Tibial nerve (tissue), 4 donors: ENCODE data around the gene CD79A. TPM values are rescaled to one million over a fixed set of nuclear protein-coding genes. Genes with fewer than 3 reads are reported as not detected.
A peak's percentile ranks its signal among the peaks of the same experiment; 100 is the strongest.

Experiments used
- DNase-seq, 2 donors: peaks; one replicate each; pipeline ENCODE4 v3.0.0-alpha.2; 2019; ENCODE audit warnings: low spot score in 2 of 2
- H3K27ac ChIP-seq, 4 donors: fragments of 200-600 bp; sonication (generic) in 3 of 4; one replicate each; pipeline ENCODE4 v1.5.1; 2017 to 2019; ENCODE audit warnings: mild to moderate bottlenecking in 1 of 4
- H3K27me3 ChIP-seq, 2 donors: fragments of 200-600 bp; sonication (generic) in 1 of 2; one replicate each; pipeline versions ENCODE4 v1.5.1 to v1.6.0; 2017 to 2019
- H3K36me3 ChIP-seq, 3 donors: fragments of 200-600 bp; sonication (generic); one replicate each; pipeline ENCODE4 v1.5.1; 2018 to 2019
- H3K4me1 ChIP-seq, 4 donors: fragments of 200-600 bp; sonication (generic) in 3 of 4; one replicate each; pipeline ENCODE4 v1.5.1; 2017 to 2019
- H3K4me3 ChIP-seq, 4 donors: fragments of 200-600 bp; sonication (generic) in 3 of 4; one replicate each; pipeline ENCODE4 v1.5.1; 2017 to 2019; ENCODE audit warnings: mild to moderate bottlenecking in 1 of 4, moderate library complexity in 1 of 4
- H3K9me3 ChIP-seq, 4 donors: fragments of 200-600 bp; sonication (generic) in 3 of 4; one replicate each; pipeline ENCODE4 v1.5.1; 2017 to 2019
- CTCF ChIP-seq, 5 experiments: fragments of 200-600 bp in 3 of 5; fragments of 450-650 bp in 2 of 5; sonication (generic) in 3 of 5; IDR thresholded peaks; one replicate each; pipeline ENCODE4 v1.5.1; 2016 to 2019; ENCODE audit warnings: antibody characterized with exemption in 5 of 5, mild to moderate bottlenecking in 3 of 5, moderate library complexity in 2 of 5
- EP300 ChIP-seq, 2 donors: sonication (generic); formaldehyde crosslinking; IDR thresholded peaks; one replicate each; pipeline ENCODE4 v1.6.1; 2017; ENCODE audit warnings: antibody characterized with exemption in 2 of 2, mild to moderate bottlenecking in 1 of 2
- POLR2A ChIP-seq, 2 donors: fragments of 450-650 bp; IDR thresholded peaks; one replicate each; pipeline ENCODE4 v1.6.1; 2017; ENCODE audit warnings: antibody characterized with exemption in 2 of 2, mild to moderate bottlenecking in 2 of 2, moderate library complexity in 2 of 2
- WGBS, 2 donors: methylation state at CpG; one replicate each; pipeline ENCODE4 v1.1.5; 2018; 5-methylcytosine and 5-hydroxymethylcytosine counted together
- total RNA-seq, 4 donors: library from RNA; depleted of rRNA; stranded (reverse); fragments of >200 nt; gene quantifications; one replicate each; pipeline ENCODE4 v1.1.0, GENCODE V29; 2016

CD79A gene
- total RNA-seq, 4 donors from 2014 or later = not detected

- TF ChIP-seq POLR2A (IDR thresholded peaks at IDR 0.05) (no peak), CTCF (IDR thresholded peaks at IDR 0.05) (no peak), EP300 (IDR thresholded peaks at IDR 0.05) (no peak)
- DNase-seq = no peak
- H3K4me1 ChIP-seq = peaks cover 0 to 39% (median 11%) of the 10 kb centered on the region in 4 donors
- no peaks in the 10 kb centered on the region for H3K27me3 ChIP-seq
- H3K9me3 ChIP-seq = no peaks in the 10 kb centered on the region
- H3K27ac ChIP-seq = no peak overlapping the region
- WGBS, 2 donors = 80 to 88% methylated on average over 10 of the region's 10 CpGs
- peaks cover 0 to 94% (median 8%) of the 10 kb centered on the region in 3 donors for H3K36me3 ChIP-seq
- no peak overlapping the region for H3K4me3 ChIP-seq
Observed at GRCh38 chr19:41868120-41868988, 8.7 kb upstream of the CD79A start.

- Histone ChIP-seq H3K4me1 (peaks cover 0 to 35% (median 8%) of the 10 kb centered on the region in 4 donors), H3K9me3 (no peaks in the 10 kb centered on the region), H3K27ac (no peak overlapping the region), H3K36me3 (peaks cover 0 to 88% (median 8%) of the 10 kb centered on the region in 3 donors), H3K27me3 (no peaks in the 10 kb centered on the region), H3K4me3 (no peak overlapping the region)
- 82 to 86% methylated on average over 12 of the region's 12 CpGs for WGBS, 2 donors
- DNase-seq = no peak
- TF ChIP-seq CTCF (IDR thresholded peaks at IDR 0.05) = no peak
- no peak for TF ChIP-seq POLR2A (IDR thresholded peaks at IDR 0.05)
- no peak for TF ChIP-seq EP300 (IDR thresholded peaks at IDR 0.05)
Observed at GRCh38 chr19:41868989-41869300, 8.1 kb upstream of the CD79A start.

GRCh38 chr19:41869374-41869955 is 7.6 kb upstream of the CD79A start:
- 71 to 84% methylated on average over 13 of the region's 13 CpGs for WGBS, 2 donors
- TF ChIP-seq POLR2A (IDR thresholded peaks at IDR 0.05) (no peak), CTCF (IDR thresholded peaks at IDR 0.05) (no peak), EP300 (IDR thresholded peaks at IDR 0.05) (no peak)
- no peak for DNase-seq
- Histone ChIP-seq H3K4me1 (peaks cover 0 to 30% (median 8%) of the 10 kb centered on the region in 4 donors), H3K27me3 (no peaks in the 10 kb centered on the region), H3K9me3 (no peaks in the 10 kb centered on the region), H3K4me3 (no peak overlapping the region), H3K27ac (peak overlapping the region in 1 of 4 donors; percentile 45), H3K36me3 (peaks cover 0 to 82% (median 8%) of the 10 kb centered on the region in 3 donors)

- TF ChIP-seq POLR2A (IDR thresholded peaks at IDR 0.05) (no peak), EP300 (IDR thresholded peaks at IDR 0.05) (no peak), CTCF (IDR thresholded peaks at IDR 0.05) (no peak)
- 52 to 83% methylated on average over 3 of the region's 3 CpGs for WGBS, 2 donors
- H3K27me3 ChIP-seq = no peaks in the 10 kb centered on the region
- H3K9me3 ChIP-seq = no peaks in the 10 kb centered on the region
- H3K27ac ChIP-seq = peak overlapping the region in 1 of 4 donors; percentile 45
- no peak for DNase-seq
- H3K4me3 ChIP-seq = no peak overlapping the region
- peaks cover 0 to 73% (median 8%) of the 10 kb centered on the region in 3 donors for H3K36me3 ChIP-seq
- H3K4me1 ChIP-seq = peaks cover 0 to 23% (median 8%) of the 10 kb centered on the region in 4 donors
Observed at GRCh38 chr19:41870401-41870873, 6.6 kb upstream of the CD79A start.
